Glomerular visceral epithelial cell (primary cell): ENCODE results near the gene MTUS2.
A peak's percentile ranks its signal among the peaks of the same experiment; 100 is the strongest.
"Not testable (repeated sequence)": the region's sequence is repeated elsewhere in the genome, so short reads cannot be mapped to it uniquely, and the experiment has no call there.

Experiments used
- DNase-seq: peaks from one replicate; pipeline ENCODE4 v3.0.0-alpha.2; 2016; ENCODE audit errors: extremely low spot score

Gene MTUS2

GRCh38 chr13:29319451-29319850, 499.3 kb downstream of the MTUS2 start:
- no peak for DNase-seq

- no peak for DNase-seq
Observed at GRCh38 chr13:29323954-29324353, 503.8 kb downstream of the MTUS2 start.

- DNase-seq, result no peak
Observed at GRCh38 chr13:29324601-29325000, 504.5 kb downstream of the MTUS2 start.

GRCh38 chr13:29328501-29328900, 508.4 kb downstream of the MTUS2 start:
- DNase-seq, result no peak

GRCh38 chr13:29336356-29336755, 516.2 kb downstream of the MTUS2 start:
- no peak for DNase-seq

GRCh38 chr13:29339386-29340272, 519.5 kb downstream of the MTUS2 start:
- no peak for DNase-seq

- not testable (repeated sequence) for DNase-seq
Observed at GRCh38 chr13:29345860-29346582, 525.9 kb downstream of the MTUS2 start.

GRCh38 chr13:29355029-29355428, 534.9 kb downstream of the MTUS2 start:
- no peak for DNase-seq

GRCh38 chr13:29359181-29359580, 539.0 kb downstream of the MTUS2 start:
- no peak for DNase-seq

GRCh38 chr13:29361716-29362115, 541.6 kb downstream of the MTUS2 start:
- DNase-seq, result no peak

- peak; percentile 18 for DNase-seq
Observed at GRCh38 chr13:29362849-29363604, 542.9 kb downstream of the MTUS2 start.

GRCh38 chr13:29369060-29369743, 549.1 kb downstream of the MTUS2 start:
- peak; percentile 16 for DNase-seq

GRCh38 chr13:29379281-29379680, 559.1 kb downstream of the MTUS2 start:
- no peak for DNase-seq

- no peak for DNase-seq
Observed at GRCh38 chr13:29379865-29380264, 559.7 kb downstream of the MTUS2 start.

GRCh38 chr13:29382021-29382420, 561.9 kb downstream of the MTUS2 start:
- no peak for DNase-seq

GRCh38 chr13:29383476-29383875, 563.3 kb downstream of the MTUS2 start:
- no peak for DNase-seq

GRCh38 chr13:29384466-29384865, 564.3 kb downstream of the MTUS2 start:
- DNase-seq, result no peak

GRCh38 chr13:29384871-29385270, 564.7 kb downstream of the MTUS2 start:
- DNase-seq, result no peak

GRCh38 chr13:29386246-29386645, 566.1 kb downstream of the MTUS2 start:
- DNase-seq, result no peak

- not testable (repeated sequence) for DNase-seq
Observed at GRCh38 chr13:29390598-29390997, 570.5 kb downstream of the MTUS2 start.

GRCh38 chr13:29396446-29396845, 576.3 kb downstream of the MTUS2 start:
- DNase-seq, result no peak

- DNase-seq, result no peak
Observed at GRCh38 chr13:29397265-29397664, 577.1 kb downstream of the MTUS2 start.
